GM21786 (cell line): ENCODE results near the gene SLC35A2.
"Not testable (repeated sequence)": the region's sequence is repeated elsewhere in the genome, so short reads cannot be mapped to it uniquely, and the experiment has no call there.

Source experiments
- ATAC-seq: cut with Tn5 transposase; IDR thresholded peaks from one replicate; pipeline ENCODE4 v1.9.1; 2021; ENCODE audit not compliant: unreplicated experiment

SLC35A2 gene

DNA sequence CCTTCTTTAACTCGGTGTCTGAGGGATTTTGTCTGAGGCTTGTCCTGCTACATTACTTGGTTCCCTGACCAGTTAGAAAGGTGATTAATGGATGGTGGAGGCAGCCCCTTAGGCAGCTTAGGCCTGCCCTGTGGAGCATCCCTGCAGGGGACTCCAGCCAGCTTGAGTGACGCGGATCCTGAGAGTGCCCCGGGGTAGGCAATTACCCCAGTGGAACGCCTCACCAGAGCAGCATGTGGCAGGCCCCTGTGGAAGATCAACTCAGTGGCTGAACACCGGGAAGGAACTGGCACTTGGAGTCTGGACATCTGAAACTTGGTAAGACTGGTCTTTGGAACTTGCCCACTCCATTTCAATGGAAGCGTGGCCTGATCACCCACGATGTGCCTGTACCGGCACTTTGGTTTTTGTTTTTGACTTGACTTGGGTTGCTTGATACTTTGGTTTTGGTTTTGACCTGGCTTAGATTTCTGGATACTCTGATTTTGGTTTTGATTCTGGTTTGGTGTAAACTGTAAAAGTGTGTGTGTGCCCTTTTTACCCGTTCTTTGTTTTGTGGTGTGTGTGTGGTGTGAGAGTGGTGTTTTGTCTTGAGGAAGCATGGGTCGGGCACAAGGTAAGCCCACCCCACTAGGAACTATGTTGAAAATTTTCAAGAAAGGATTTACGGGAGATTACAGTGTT is 57.2 kb downstream of the SLC35A2 start:
- not testable (repeated sequence) for ATAC-seq

GRCh38 chrX:48853494-48853893 is 58.0 kb downstream of the SLC35A2 start:
- not testable (repeated sequence) for ATAC-seq
